HUES48 (cell line): ENCODE results near the gene INTS1.

Experiments used
- H3K27ac ChIP-seq: one replicate; pipeline ENCODE4 v1.7.0; 2013; ENCODE audit warnings: low read depth, low read length, inconsistent platforms
- H3K27me3 ChIP-seq: 2 replicates; pipeline ENCODE4 v1.6.1; 2013; ENCODE audit warnings: mild to moderate bottlenecking, low read length; ENCODE audit not compliant: control insufficient read depth, insufficient read depth
- H3K36me3 ChIP-seq: 2 replicates; pipeline ENCODE4 v1.6.1; 2013; ENCODE audit warnings: low read length; ENCODE audit not compliant: control insufficient read depth, insufficient read depth
- H3K4me1 ChIP-seq: 2 replicates; pipeline ENCODE4 v1.6.1; 2013; ENCODE audit warnings: mild to moderate bottlenecking, low read length; ENCODE audit not compliant: control insufficient read depth, insufficient read depth
- H3K4me3 ChIP-seq: 2 replicates; pipeline ENCODE4 v1.5.1; 2013; ENCODE audit warnings: mild to moderate bottlenecking, low read depth, low read length
- H3K9ac ChIP-seq: 2 replicates; pipeline ENCODE4 v1.6.1; 2013; ENCODE audit warnings: mild to moderate bottlenecking, low read depth, low read length, moderate library complexity
- H3K9me3 ChIP-seq: 2 replicates; pipeline ENCODE4 v1.6.1; 2013; ENCODE audit warnings: low read length; ENCODE audit not compliant: control insufficient read depth, insufficient read depth

The INTS1 gene

DNA sequence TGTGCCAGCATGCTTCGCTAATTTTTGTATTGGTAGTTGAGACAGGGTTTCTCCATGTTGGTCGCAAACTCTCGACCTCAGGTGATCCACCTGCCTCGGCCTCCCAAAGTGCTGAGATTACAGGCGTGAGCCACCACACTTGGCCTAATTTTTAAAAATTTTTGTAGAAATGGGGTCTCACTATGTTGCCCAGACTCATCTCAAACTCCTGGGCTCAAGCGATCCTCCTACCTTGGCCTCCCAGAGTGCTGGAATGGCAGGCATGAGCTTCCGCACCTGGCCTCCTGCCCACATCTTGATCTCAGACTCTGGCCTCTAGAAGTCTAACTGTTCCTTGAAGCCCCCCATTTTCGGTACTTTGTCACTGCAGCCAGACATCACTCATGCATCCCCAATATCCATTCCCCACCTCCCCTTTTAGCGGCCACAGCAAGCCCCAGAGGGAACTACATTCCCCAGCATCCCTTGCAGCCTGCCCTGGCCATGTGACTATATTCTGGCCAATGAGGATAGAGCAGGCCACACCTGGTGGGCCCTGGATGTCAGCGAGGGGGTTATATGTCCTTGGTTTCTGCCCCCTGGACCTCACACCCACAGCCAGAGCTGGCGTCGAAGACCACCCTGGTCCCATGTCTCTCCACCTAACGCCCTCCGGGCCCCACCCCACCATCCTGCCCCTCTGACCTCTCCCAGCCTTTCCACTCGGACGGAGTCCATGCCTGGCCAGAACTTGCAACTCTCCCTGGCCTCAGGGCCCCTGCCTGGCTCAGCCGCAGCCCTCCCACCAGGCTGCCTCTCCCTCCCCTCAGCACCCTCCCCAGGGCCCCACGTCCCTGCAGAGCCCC is 78.7 kb downstream of the INTS1 start:
- Histone ChIP-seq H3K36me3 (no peaks in the 10 kb centered on the region), H3K4me1 (no peaks in the 10 kb centered on the region), H3K27me3 (no peaks in the 10 kb centered on the region), H3K4me3 (no peak overlapping the region), H3K9me3 (no peaks in the 10 kb centered on the region), H3K27ac (no peak overlapping the region), H3K9ac (no peak overlapping the region)

GRCh38 chr7:1424041-1424440 is 80.1 kb downstream of the INTS1 start:
- no peaks in the 10 kb centered on the region for H3K9me3 ChIP-seq
- no peaks in the 10 kb centered on the region for H3K27me3 ChIP-seq
- no peak overlapping the region for H3K4me3 ChIP-seq
- H3K36me3 ChIP-seq = no peaks in the 10 kb centered on the region
- H3K4me1 ChIP-seq = no peaks in the 10 kb centered on the region
- no peak overlapping the region for H3K9ac ChIP-seq
- H3K27ac ChIP-seq = no peak overlapping the region

DNA sequence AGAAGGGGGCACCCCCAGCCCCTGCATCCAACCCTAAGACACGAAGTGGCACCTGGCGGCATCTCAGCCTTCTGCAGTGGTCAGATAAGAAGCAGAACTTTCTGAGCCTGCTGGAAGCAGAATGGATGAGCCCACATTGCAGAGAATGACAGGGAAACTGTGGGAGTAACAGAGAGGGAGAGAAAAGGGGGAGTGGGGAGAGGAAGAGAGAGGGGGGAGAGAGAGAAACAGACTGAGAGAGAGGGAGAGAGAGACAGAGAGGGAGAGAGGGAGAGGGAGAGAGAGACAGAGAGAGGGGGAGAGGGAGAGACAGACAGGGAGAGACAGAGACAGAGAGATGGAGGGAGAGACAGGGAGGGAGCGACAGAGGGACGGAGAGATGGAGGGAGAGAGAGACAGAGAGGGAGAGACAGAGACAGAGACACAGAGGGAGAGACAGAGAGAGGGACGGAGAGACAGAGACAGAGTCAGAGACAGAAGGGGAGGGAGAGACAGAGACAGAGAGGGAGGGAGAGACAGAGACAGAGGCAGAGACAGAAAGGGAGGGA is 80.9 kb downstream of the INTS1 start:
- Histone ChIP-seq H3K36me3 (no peaks in the 10 kb centered on the region), H3K9ac (no peak overlapping the region), H3K27me3 (no peaks in the 10 kb centered on the region), H3K4me3 (no peak overlapping the region), H3K9me3 (no peaks in the 10 kb centered on the region), H3K27ac (no peak overlapping the region), H3K4me1 (no peaks in the 10 kb centered on the region)

DNA sequence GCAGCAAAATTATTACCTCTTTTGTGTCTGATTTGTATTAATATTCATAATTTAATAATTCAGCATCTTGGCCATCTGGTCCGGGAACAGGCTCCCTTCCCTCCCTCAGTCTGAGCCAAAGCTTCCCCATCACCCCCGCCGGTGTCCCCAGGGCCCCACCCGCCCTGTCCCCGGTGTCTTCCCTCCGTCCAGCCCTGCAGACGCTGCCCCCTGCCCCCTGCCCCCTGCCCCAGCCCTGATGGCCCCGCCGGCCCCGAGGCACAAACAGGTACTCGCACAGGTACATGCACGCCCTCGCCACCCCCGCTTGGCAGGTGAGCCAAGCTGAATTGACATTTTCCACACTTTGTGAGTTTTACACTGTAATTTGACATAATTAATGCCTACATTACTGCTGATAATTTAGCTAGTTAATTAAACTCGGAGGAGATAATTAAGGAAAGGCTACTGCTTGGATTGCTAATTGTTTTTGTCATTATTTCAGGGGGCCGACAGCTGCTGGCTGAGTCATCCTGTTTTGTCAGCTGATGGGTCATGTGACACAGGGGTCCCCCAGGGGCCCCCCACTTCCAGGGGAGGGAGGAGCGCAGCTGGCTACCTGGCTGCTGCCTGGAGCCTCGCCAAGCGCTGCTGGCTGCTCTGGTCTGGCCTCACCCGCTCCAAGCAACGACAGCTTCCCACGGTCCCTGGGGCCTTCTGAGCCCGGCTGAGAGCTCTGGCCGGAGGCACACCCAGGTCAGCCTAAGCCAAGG is 81.5 kb downstream of the INTS1 start:
- Histone ChIP-seq H3K4me1 (no peaks in the 10 kb centered on the region), H3K4me3 (no peak overlapping the region), H3K36me3 (no peaks in the 10 kb centered on the region), H3K27ac (no peak overlapping the region), H3K9ac (no peak overlapping the region), H3K9me3 (no peaks in the 10 kb centered on the region), H3K27me3 (no peaks in the 10 kb centered on the region)

GRCh38 chr7:1421946-1422345 is 82.2 kb downstream of the INTS1 start:
- no peaks in the 10 kb centered on the region for H3K4me1 ChIP-seq
- no peak overlapping the region for H3K9ac ChIP-seq
- no peaks in the 10 kb centered on the region for H3K36me3 ChIP-seq
- no peaks in the 10 kb centered on the region for H3K27me3 ChIP-seq
- H3K27ac ChIP-seq = no peak overlapping the region
- H3K9me3 ChIP-seq = no peaks in the 10 kb centered on the region
- no peak overlapping the region for H3K4me3 ChIP-seq

- no peak overlapping the region for H3K9ac ChIP-seq
Measured at GRCh38 chr7:1421020-1421790, 83.0 kb downstream of the INTS1 start.

More at GRCh38 chr7:1421020-1421790, 83.0 kb downstream of the INTS1 start:
- no peaks in the 10 kb centered on the region for H3K9me3 ChIP-seq
- H3K27me3 ChIP-seq = no peaks in the 10 kb centered on the region
- no peaks in the 10 kb centered on the region for H3K4me1 ChIP-seq
- H3K4me3 ChIP-seq = no peak overlapping the region
- no peaks in the 10 kb centered on the region for H3K36me3 ChIP-seq
- no peak overlapping the region for H3K27ac ChIP-seq
